Pancreas (tissue), 10 donors: ENCODE measurements around the gene CHMP2B. TPM values are rescaled to one million over a fixed set of nuclear protein-coding genes. Genes with fewer than 3 reads are reported as not detected.

Source experiments
- ATAC-seq, 4 donors: fragments of 200-7000 bp; cut with Tn5 transposase; one replicate each; pipeline versions ENCODE4 v1.8.0 to v1.9.1; 2020; ENCODE audit warnings: mild to moderate bottlenecking in 4 of 4, moderate library complexity in 4 of 4
- DNase-seq, 6 donors: peaks; one replicate each; pipeline ENCODE4 v3.0.0-alpha.2; 2020
- FAIRE-seq: peaks from 2 replicates; lab custom pipeline; 2012; peaks lifted over from hg19 to GRCh38; lab: Jason Lieb, UNC
- H3K27ac ChIP-seq, 4 donors: fragments of 200-600 bp; sonication (generic); 1 replicate in 3 of 4; 2 replicates in 1 of 4; pipeline versions ENCODE4 v1.5.0 to v1.8.0; 2020
- H3K27me3 ChIP-seq, 4 donors: fragments of 200-600 bp; one replicate each; pipeline ENCODE4 v1.8.0; 2021
- H3K36me3 ChIP-seq, 3 donors: fragments of 200-600 bp; sonication (generic) in 1 of 3; one replicate each; pipeline versions ENCODE4 v1.5.0 to v1.8.0; 2020 to 2021
- H3K4me1 ChIP-seq, 3 donors: fragments of 200-600 bp; one replicate each; pipeline ENCODE4 v1.8.0; 2021
- H3K4me3 ChIP-seq, 4 donors: fragments of 200-600 bp; sonication (generic) in 2 of 4; one replicate each; pipeline versions ENCODE4 v1.5.0 to v1.8.0; 2020 to 2021
- H3K9me3 ChIP-seq, 4 donors: fragments of 200-600 bp; one replicate each; pipeline ENCODE4 v1.8.0; 2021
- WGBS, 2 donors: extraction: QIAGEN DNeasy Blood & Tissue Kit; methylation state at CpG; one replicate each; pipeline ENCODE4 v1.1.7; 2013; 5-methylcytosine and 5-hydroxymethylcytosine counted together
- intact Hi-C, 3 donors: fragments of 100-400 bp; cut with DNase I; formaldehyde crosslinking; loops; one replicate each; pipeline versions ENCODE4 v1.11.1 to v1.14.2; 2022
- polyA plus RNA-seq, 2 donors: library from polyadenylated mRNA; stranded (reverse); fragments of 200-250 nt; gene quantifications; one replicate each; pipeline ENCODE4 v1.2.3, GENCODE V29; 2013
- total RNA-seq, 6 donors: library from RNA; stranded (reverse); fragmentation: NEBNext Ultra II Directional in 4 of 6; extraction: Animal tissue kit (Norgen Biotek cat#: 25700) in 4 of 6; gene quantifications; one replicate each; pipeline versions ENCODE4 v1.2.1 to v1.2.4, GENCODE V29; 2021 to 2023
- TF ChIP-seq, protein P1 (sequence below), 4 donors: fragments of 200-600 bp; sonication (generic) in 3 of 4; IDR thresholded peaks; one replicate each; pipeline versions ENCODE4 v1.5.0 to v1.8.0; 2021; ENCODE audit warnings: antibody characterized with exemption in 4 of 4
- donor health status: healthy with polysubstance abuse.
- donor health status: DM: no; HTN: no; CAD: no; lungs with moderate emphysema.
- donor health status: DM: no; HTN: no; CAD: no.
- donor health status: control.
- donor health status: control.
- donor health status: Bipolar disorder and iron deficiency.
- donor health status: DM: yes; HTN: yes; CAD: no.
- donor health status: DM: no; HTN: no; CAD: no.
- donor health status: DM: no; HTN: no; CAD: no.
- donor health status: DM: yes; HTN: yes; CAD: no.

Gene CHMP2B
- total RNA-seq (10 to 100 TPM; 19.5 to 29.0 (median 25.3) TPM), polyA plus RNA-seq (10 to 100 TPM; 10.3 to 16.2 TPM)

DNA sequence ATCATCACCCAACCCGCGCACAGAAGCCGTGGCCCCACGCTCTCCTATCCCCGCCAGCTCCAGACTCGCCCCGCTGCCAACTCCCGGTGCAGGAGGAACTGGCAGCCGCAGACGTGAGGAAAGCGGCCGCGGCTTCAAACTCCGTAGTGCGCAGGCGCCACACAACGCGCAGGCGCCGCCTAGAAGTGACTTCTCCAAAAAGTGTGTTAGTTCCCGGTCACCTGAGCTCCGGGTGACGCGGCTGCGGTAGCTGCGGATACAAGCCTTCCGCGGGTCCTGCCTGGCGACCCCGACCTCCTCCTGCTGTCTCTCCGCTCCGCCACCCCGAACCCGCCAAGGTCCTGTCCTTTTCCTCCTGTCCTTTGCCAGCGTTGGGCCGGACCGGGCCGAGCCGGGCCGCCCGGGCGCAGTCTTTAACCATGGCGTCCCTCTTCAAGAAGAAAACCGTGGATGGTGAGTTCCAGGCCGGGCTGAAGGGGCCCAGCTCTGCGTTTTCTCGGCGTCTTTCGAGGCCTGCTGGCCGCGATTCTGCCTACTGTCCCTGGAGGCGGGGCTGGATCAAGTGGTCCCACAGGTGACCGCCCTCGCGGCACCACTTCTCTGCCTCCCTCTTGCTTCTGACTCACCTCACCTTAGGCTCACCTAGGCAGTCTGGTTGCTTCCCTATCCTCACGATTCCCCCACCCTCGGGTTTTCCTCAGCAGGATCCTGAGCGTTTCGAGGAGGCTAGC is at the start of gene CHMP2B:
Gene CHMP2B (plus strand): TSS at position 206 of the 731 bp plus-strand sequence. CDS start 214 bp downstream, at position 420.
- DNase-seq (peak; percentile 91 to 98 (median 94)), FAIRE-seq (no peak), ATAC-seq (peak; percentile 92 to 98 (median 96))
- Histone ChIP-seq H3K27me3 (no peaks in the 10 kb centered on the region), H3K36me3 (no peaks in the 10 kb centered on the region), H3K9me3 (no peaks in the 10 kb centered on the region), H3K4me3 (peak within 1 kb of the TSS; percentile 76 to 92 (median 87)), H3K27ac (peak within 1 kb of the TSS; percentile 98 to 100 (median 99)), H3K4me1 (peaks cover 16 to 26% (median 18%) of the 10 kb centered on the region in 3 donors)
- 0 to 1% methylated on average over 48 to 59 of the region's 59 CpGs for WGBS, 2 donors
- TF ChIP-seq, protein P1, sequence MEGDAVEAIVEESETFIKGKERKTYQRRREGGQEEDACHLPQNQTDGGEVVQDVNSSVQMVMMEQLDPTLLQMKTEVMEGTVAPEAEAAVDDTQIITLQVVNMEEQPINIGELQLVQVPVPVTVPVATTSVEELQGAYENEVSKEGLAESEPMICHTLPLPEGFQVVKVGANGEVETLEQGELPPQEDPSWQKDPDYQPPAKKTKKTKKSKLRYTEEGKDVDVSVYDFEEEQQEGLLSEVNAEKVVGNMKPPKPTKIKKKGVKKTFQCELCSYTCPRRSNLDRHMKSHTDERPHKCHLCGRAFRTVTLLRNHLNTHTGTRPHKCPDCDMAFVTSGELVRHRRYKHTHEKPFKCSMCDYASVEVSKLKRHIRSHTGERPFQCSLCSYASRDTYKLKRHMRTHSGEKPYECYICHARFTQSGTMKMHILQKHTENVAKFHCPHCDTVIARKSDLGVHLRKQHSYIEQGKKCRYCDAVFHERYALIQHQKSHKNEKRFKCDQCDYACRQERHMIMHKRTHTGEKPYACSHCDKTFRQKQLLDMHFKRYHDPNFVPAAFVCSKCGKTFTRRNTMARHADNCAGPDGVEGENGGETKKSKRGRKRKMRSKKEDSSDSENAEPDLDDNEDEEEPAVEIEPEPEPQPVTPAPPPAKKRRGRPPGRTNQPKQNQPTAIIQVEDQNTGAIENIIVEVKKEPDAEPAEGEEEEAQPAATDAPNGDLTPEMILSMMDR (IDR thresholded peaks at IDR 0.05), result no peak
- intact Hi-C loops, result no loop called here

DNA sequence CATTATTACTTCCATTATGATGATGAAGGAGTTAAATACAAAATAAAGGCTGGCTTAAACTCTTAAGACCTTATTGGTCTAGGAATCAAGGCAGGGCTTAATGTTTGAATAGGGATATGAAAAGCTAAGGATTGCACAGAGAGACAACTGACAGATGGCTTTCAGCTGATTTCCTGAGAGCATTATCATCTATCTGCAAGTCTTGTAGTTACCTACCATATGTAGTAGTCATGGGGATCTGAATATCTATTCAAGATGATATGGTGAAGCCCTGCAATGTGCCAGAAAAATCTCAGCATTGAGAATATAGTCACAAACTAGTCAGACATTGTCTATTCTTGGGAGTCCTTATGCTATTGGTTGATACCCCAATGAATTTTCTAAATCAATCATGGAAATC is 47.5 kb upstream of the CHMP2B start:
- DNase-seq (no peak), FAIRE-seq (no peak), ATAC-seq (no peak)
- Histone ChIP-seq H3K27me3 (no peaks in the 10 kb centered on the region), H3K9me3 (no peaks in the 10 kb centered on the region), H3K36me3 (no peaks in the 10 kb centered on the region), H3K27ac (no peak overlapping the region), H3K4me3 (no peak overlapping the region), H3K4me1 (no peaks in the 10 kb centered on the region)
- TF ChIP-seq, protein P1 (IDR thresholded peaks at IDR 0.05), result no peak
- intact Hi-C loops, result no loop called here

GRCh38 chr3:87181551-87181950 is 45.6 kb upstream of the CHMP2B start:
- Histone ChIP-seq H3K27ac (no peak overlapping the region), H3K36me3 (no peaks in the 10 kb centered on the region), H3K4me1 (no peaks in the 10 kb centered on the region), H3K4me3 (no peak overlapping the region), H3K9me3 (no peaks in the 10 kb centered on the region), H3K27me3 (no peaks in the 10 kb centered on the region)
- ATAC-seq (no peak), DNase-seq (no peak), FAIRE-seq (no peak)
- TF ChIP-seq, protein P1 (IDR thresholded peaks at IDR 0.05), result no peak
- intact Hi-C loops, result no loop called here

GRCh38 chr3:87182023-87182422 is 45.1 kb upstream of the CHMP2B start:
- Histone ChIP-seq H3K9me3 (no peaks in the 10 kb centered on the region), H3K4me3 (no peak overlapping the region), H3K27me3 (no peaks in the 10 kb centered on the region), H3K36me3 (no peaks in the 10 kb centered on the region), H3K27ac (no peak overlapping the region), H3K4me1 (no peaks in the 10 kb centered on the region)
- 17 to 25% methylated on average over 2 of the region's 2 CpGs for WGBS, 2 donors
- ATAC-seq, result no peak
- intact Hi-C loops, result no loop called here
- TF ChIP-seq, protein P1 (IDR thresholded peaks at IDR 0.05), result no peak
- FAIRE-seq, result no peak
- DNase-seq, result no peak

DNA sequence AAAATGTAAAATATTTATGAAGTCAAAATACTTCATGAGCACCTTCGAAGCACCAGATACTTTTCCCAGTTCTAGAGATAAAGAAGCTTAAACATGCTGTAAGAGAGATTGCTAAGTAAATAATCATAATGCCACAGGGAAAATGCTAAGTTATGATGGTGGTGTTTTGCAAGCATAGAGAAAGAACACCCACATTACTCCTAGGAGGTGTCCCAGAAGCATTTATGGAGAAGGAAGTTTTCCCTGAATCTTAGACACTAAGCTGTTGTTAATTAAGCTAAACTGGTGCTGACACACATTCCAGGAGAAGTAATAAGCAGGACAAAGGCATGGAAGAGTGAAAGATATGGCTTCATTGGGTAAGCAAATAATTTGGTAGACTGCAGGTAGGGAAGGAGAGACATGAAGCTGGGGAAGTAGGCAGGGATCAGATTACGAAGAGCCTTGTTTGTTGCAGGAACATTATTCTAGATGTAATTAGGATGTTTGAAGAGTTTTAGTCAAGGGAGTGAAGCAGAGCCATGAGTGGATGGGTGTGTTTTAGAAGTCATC is 40.4 kb upstream of the CHMP2B start:
- Histone ChIP-seq H3K9me3 (no peaks in the 10 kb centered on the region), H3K36me3 (no peaks in the 10 kb centered on the region), H3K4me3 (no peak overlapping the region), H3K4me1 (no peaks in the 10 kb centered on the region), H3K27me3 (no peaks in the 10 kb centered on the region), H3K27ac (no peak overlapping the region)
- no peak for ATAC-seq
- 50 to 53% methylated on average over 2 of the region's 2 CpGs for WGBS, 2 donors
- no peak for DNase-seq
- no peak for FAIRE-seq
- TF ChIP-seq, protein P1 (IDR thresholded peaks at IDR 0.05), result no peak
- intact Hi-C loops, result no loop called here
